ENCODE measurements around the gene ERF. TPM values are rescaled to one million over a fixed set of nuclear protein-coding genes. Genes with fewer than 3 reads are reported as not detected.

Gene ERF
- total RNA-seq, 2 donors from 2014 or later, result 46.6 to 49.8 TPM

DNA sequence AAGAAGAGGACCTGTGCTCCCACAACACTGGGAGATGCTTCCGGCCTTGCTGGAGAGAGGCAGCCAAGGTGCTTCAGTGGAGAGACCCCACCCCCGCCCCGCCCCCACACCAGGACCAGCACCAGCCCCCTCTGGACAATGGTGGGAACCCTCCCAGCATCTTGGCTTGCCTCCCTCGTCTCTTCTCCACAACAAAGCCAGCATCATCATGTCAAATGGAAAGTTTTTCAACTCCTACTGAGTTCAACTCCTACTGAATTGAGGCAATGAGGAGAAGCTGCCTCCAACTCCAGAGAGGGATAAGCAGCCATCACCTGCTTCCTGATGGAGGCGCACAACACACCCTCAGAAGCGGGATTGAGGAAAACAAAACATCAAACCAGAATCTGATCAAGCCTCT, 50.3 kb downstream of the ERF start:
- ATAC-seq (ENCODE audit: insufficient number of reproducible peaks, low FRiP score, low read depth) (no peak), DNase-seq (ENCODE audit: low spot score) (no peak)
- no peaks in the 10 kb centered on the region for H3K27me3 ChIP-seq (replicated peaks; ENCODE audit: insufficient read depth)
- H3K9me3 ChIP-seq, result no peaks in the 10 kb centered on the region
- H3K36me3 ChIP-seq, result peaks cover 44% of the 10 kb centered on the region
- no peak overlapping the region for H3K4me3 ChIP-seq
- TF ChIP-seq, protein P1, sequence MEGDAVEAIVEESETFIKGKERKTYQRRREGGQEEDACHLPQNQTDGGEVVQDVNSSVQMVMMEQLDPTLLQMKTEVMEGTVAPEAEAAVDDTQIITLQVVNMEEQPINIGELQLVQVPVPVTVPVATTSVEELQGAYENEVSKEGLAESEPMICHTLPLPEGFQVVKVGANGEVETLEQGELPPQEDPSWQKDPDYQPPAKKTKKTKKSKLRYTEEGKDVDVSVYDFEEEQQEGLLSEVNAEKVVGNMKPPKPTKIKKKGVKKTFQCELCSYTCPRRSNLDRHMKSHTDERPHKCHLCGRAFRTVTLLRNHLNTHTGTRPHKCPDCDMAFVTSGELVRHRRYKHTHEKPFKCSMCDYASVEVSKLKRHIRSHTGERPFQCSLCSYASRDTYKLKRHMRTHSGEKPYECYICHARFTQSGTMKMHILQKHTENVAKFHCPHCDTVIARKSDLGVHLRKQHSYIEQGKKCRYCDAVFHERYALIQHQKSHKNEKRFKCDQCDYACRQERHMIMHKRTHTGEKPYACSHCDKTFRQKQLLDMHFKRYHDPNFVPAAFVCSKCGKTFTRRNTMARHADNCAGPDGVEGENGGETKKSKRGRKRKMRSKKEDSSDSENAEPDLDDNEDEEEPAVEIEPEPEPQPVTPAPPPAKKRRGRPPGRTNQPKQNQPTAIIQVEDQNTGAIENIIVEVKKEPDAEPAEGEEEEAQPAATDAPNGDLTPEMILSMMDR (IDR thresholded peaks at IDR 0.05), result no peak
- no peaks in the 10 kb centered on the region for H3K4me1 ChIP-seq (ENCODE audit: control insufficient read depth in 1 of 2, low read depth in 2 of 2)
- H3K27ac ChIP-seq, result no peak overlapping the region

DNA sequence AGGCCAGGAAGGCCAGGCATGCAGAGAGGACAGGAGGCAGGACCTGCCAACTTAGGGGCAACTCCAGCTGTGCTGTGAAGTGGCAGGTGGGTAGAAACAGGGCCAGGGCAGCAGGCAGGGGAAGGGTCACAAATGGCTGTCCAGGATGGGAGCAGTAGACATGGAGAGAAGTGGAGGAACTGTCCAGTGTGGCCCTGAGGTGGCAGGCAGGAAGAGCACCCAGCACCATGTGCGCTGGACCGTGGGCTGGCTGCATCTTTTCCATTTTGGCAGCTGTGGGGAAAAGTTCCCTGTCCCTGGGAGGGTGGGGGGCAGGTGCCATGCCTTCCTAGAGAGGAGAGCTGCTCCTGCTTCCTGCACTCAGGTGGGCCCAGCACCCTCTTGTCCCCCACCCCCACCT, 51.2 kb downstream of the ERF start:
- no peaks in the 10 kb centered on the region for H3K27me3 ChIP-seq (replicated peaks; ENCODE audit: insufficient read depth)
- H3K36me3 ChIP-seq, result peaks cover 44% of the 10 kb centered on the region
- H3K4me3 ChIP-seq, result no peak overlapping the region
- ATAC-seq (ENCODE audit: insufficient number of reproducible peaks, low FRiP score, low read depth) (no peak), DNase-seq (ENCODE audit: low spot score) (no peak)
- peaks cover 0 to 3% of the 10 kb centered on the region in 2 donors for H3K4me1 ChIP-seq (ENCODE audit: control insufficient read depth in 1 of 2, low read depth in 2 of 2)
- TF ChIP-seq, protein P1 (IDR thresholded peaks at IDR 0.05), result no peak
- H3K27ac ChIP-seq, result no peak overlapping the region
- H3K9me3 ChIP-seq, result no peaks in the 10 kb centered on the region

DNA sequence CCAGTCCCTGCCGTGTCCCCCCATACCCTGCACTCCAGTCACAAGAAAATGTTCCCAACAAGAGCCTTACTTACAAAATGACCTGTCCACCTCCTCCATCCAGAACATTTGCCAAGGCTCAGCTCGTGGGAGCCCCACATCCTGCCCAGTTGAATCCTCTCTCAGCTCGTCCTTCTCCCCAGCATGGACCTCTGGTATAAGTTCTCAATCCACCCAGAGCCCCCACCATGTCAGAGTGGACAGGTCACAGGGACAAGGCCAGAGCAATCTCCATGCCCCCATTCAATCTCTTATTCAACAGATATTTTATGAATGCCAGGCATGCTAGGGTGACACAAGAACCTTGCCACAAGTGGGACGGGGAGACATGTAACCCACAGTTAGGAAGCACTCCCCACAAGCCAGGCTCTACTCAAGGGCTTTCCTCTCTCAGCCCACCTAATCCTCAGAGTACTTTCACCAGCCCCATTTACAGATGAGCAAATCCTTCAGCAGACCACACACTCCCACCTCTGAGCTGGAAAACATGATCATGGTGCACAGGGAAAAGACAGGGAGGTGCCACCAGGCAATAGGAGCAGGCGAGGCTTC, 52.5 kb downstream of the ERF start:
- ATAC-seq (ENCODE audit: insufficient number of reproducible peaks, low FRiP score, low read depth) (peak; percentile 8), DNase-seq (ENCODE audit: low spot score) (no peak)
- Histone ChIP-seq H3K4me1 (ENCODE audit: control insufficient read depth in 1 of 2, low read depth in 2 of 2) (peaks cover 0 to 3% of the 10 kb centered on the region in 2 donors), H3K27me3 (replicated peaks; ENCODE audit: insufficient read depth) (no peaks in the 10 kb centered on the region), H3K36me3 (peaks cover 43% of the 10 kb centered on the region), H3K27ac (no peak overlapping the region), H3K4me3 (no peak overlapping the region), H3K9me3 (no peaks in the 10 kb centered on the region)
- TF ChIP-seq, protein P1 (IDR thresholded peaks at IDR 0.05), result no peak

DNA sequence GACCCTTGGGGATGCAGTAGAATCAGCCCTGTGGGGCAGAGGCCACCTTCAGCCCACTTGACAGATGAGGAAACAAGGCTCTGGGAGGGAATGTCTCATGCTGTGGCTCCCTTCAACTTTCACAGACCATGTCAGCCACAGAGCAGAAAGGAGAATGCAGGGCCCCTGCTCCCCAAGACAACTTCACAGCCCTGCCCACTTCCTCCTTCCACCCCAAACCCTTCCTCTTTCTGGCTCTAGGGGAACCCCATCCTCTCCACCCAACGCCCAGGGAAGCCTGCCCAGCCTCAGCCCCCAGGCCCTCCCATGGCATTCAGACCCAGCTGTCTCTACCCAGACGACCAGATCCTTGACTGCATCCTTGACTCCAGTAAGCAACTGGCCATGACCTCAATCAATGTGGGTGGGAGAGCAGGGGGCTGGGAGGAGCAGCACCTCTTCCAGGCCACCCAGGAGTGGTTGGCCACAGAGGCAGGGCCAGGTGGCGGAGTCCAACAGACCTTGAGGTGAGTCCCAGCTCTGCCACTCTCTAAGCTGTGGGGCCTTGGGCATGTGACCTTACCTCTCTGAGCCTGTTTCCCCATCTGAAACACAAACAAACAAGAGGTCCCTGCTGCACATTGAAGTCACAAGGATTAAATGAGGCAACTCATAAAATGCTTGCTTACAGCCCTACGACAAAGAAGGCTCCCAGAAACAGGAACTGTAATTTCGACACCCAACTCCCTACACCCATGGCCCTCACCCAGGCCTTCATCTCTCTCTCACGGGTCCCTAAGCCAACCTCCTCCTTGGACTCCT, 53.2 kb downstream of the ERF start:
- no peak for ATAC-seq (ENCODE audit: insufficient number of reproducible peaks, low FRiP score, low read depth)
- DNase-seq (ENCODE audit: low spot score), result no peak
- Histone ChIP-seq H3K4me1 (ENCODE audit: control insufficient read depth in 1 of 2, low read depth in 2 of 2) (peaks cover 0 to 6% of the 10 kb centered on the region in 2 donors), H3K27ac (peak overlapping the region in 1 of 2 donors; percentile 50), H3K36me3 (peaks cover 39% of the 10 kb centered on the region), H3K9me3 (no peaks in the 10 kb centered on the region), H3K4me3 (no peak overlapping the region), H3K27me3 (replicated peaks; ENCODE audit: insufficient read depth) (no peaks in the 10 kb centered on the region)
- TF ChIP-seq, protein P1 (IDR thresholded peaks at IDR 0.05), result no peak

DNA sequence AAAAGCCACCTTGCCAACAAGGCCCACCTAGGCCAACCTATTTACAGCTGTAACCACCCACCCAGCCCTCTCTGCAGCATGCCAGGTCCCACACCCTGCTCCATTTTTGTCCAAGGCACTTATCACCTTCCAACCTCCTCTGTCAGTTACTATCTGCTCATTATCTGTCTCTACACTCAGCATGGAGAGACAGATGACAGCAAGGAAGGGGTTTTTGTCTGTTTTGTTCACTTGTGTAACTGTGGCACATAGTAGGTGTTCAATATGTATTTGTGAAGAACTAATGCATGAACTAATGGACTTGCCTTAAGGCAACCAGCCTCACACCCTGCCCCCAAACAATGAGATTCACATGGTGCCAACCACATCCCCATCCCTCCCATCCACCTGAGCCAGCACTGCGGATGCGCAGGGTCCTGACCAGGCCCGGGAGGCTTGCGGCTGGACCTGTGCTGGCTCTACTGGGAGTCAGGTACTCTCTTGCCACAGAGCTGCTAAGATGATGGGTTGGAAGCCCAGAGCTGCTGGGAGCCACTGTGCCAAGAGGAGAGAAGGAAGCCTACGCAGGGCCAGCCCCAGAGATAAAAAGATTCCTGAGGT, 54.7 kb downstream of the ERF start:
- Histone ChIP-seq H3K27ac (no peak overlapping the region), H3K4me3 (no peak overlapping the region), H3K4me1 (ENCODE audit: control insufficient read depth in 1 of 2, low read depth in 2 of 2) (peaks cover 0 to 6% of the 10 kb centered on the region in 2 donors), H3K36me3 (peaks cover 35% of the 10 kb centered on the region), H3K9me3 (no peaks in the 10 kb centered on the region), H3K27me3 (replicated peaks; ENCODE audit: insufficient read depth) (no peaks in the 10 kb centered on the region)
- no peak for DNase-seq (ENCODE audit: low spot score)
- ATAC-seq (ENCODE audit: insufficient number of reproducible peaks, low FRiP score, low read depth), result no peak
- TF ChIP-seq, protein P1 (IDR thresholded peaks at IDR 0.05), result no peak
